DND-41 (cell line): Measurements from ENCODE around the gene KRTAP5-4.

Experiments used
- CTCF ChIP-seq: IDR thresholded peaks from 2 replicates; pipeline ENCODE4 v1.5.1; 2012; ENCODE audit warnings: borderline replicate concordance, low read length, moderate library complexity, mild to moderate bottlenecking; ENCODE audit not compliant: poor library complexity, severe bottlenecking; ENCODE audit errors: extremely low read depth
- EZH2 ChIP-seq: IDR thresholded peaks from 3 replicates; pipeline ENCODE4 v1.6.1; 2012; ENCODE audit warnings: borderline replicate concordance, low read depth, mild to moderate bottlenecking, moderate library complexity, low read length, inconsistent platforms; ENCODE audit not compliant: severe bottlenecking

GRCh38 chr11:1642288-1643145 is 20.6 kb upstream of the KRTAP5-4 start:
- TF ChIP-seq CTCF (no peak), EZH2 (no peak)
